Fibroblast of mammary gland (primary cell): ENCODE measurements around the gene EHD4.

Experiments used
- DNase-seq: peaks from one replicate; pipeline ENCODE4 v3.0.0-alpha.2; 2010; ENCODE audit warnings: low read depth
- H3K4me3 ChIP-seq: 2 replicates; pipeline ENCODE4 v1.5.1; 2011; ENCODE audit warnings: low read depth, mild to moderate bottlenecking, low read length, moderate library complexity; ENCODE audit not compliant: control insufficient read depth
- TF ChIP-seq, protein P1 (sequence below): conservative IDR thresholded peaks from 2 replicates; pipeline ENCODE4 v1.5.1; 2011; ENCODE audit warnings: low read depth, low read length, inconsistent platforms; ENCODE audit not compliant: control insufficient read depth, insufficient read depth

The EHD4 gene

DNA sequence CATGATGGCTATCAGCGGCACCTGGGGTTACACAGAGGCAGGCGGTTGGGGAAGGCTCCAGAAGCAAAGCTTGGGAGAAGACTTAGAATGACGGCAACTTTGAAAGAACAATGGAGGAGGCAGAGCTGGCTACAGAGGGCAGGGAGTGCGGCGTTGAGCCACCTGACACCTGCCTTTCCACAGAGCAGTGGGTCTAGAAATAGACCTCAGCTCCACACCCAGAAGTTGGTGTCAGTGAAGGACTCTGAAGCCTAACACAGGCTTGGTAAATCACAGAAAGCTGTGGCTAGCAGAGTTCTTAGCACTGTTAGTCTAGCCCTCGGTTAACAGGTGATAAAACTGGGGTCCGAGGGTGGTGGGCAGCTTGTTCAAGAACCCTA is 23.1 kb upstream of the EHD4 start:
- TF ChIP-seq, protein P1, sequence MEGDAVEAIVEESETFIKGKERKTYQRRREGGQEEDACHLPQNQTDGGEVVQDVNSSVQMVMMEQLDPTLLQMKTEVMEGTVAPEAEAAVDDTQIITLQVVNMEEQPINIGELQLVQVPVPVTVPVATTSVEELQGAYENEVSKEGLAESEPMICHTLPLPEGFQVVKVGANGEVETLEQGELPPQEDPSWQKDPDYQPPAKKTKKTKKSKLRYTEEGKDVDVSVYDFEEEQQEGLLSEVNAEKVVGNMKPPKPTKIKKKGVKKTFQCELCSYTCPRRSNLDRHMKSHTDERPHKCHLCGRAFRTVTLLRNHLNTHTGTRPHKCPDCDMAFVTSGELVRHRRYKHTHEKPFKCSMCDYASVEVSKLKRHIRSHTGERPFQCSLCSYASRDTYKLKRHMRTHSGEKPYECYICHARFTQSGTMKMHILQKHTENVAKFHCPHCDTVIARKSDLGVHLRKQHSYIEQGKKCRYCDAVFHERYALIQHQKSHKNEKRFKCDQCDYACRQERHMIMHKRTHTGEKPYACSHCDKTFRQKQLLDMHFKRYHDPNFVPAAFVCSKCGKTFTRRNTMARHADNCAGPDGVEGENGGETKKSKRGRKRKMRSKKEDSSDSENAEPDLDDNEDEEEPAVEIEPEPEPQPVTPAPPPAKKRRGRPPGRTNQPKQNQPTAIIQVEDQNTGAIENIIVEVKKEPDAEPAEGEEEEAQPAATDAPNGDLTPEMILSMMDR = no peak
- no peak for DNase-seq
- H3K4me3 ChIP-seq = no peak overlapping the region

DNA sequence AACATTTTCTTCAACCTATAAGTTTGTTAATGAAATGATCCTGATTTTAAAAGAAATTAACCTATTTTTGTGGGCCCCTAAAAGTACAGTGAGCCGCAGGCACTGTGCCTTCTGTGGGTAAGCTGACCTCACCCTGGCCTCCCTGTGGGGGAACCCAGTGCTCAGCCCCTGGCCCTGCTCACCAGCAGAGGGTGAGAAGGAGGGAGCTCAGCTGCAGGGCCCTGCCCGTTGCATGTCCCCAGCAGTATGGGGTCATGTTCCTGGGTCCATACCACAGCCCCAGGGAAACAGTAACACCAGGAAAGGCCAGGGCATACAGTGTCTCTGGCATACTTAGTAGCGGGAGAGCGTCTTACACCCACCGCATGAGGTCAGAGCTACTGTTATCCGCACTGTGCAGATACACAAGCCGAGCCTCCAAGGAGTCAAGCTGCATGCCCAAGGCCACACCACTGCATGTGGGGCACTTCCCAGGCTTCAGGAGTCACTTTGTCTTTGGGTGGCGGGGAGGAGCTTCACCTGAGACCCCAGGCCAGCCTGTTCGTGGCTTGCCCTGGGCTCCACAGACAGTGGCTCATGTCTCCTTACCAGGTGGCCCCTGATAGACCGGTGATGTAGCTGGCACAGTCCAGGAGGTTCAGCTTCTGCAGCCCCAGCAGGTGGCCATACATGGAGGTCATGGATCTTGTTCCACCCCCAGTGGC is 22.6 kb upstream of the EHD4 start:
- H3K4me3 ChIP-seq = no peak overlapping the region
- TF ChIP-seq, protein P1 = no peak
- DNase-seq = no peak

DNA sequence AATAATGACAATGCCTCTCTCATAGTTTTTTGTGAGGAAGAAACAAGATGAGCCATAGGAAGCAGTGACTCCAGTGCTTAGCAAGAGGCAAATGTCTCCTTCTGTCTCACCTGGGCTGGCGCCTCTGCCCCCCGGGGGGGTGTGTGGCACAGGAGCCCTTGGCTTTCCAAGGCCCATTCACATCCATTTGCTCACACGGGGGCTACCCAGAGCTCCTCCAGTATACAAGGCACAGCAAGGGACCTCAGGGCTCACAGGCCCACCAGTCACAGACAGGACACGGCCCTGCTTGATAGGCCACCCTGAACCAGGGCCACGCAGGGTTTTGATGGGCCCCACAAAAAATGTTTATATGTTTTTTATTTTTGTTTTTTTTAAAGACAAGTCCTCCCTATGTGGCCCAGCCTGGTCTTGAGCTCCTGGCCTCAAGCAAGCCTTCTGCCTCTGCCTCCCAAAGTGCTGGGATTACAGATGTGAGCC is 21.9 kb upstream of the EHD4 start:
- H3K4me3 ChIP-seq = no peak overlapping the region
- TF ChIP-seq, protein P1 = no peak
- no peak for DNase-seq

DNA sequence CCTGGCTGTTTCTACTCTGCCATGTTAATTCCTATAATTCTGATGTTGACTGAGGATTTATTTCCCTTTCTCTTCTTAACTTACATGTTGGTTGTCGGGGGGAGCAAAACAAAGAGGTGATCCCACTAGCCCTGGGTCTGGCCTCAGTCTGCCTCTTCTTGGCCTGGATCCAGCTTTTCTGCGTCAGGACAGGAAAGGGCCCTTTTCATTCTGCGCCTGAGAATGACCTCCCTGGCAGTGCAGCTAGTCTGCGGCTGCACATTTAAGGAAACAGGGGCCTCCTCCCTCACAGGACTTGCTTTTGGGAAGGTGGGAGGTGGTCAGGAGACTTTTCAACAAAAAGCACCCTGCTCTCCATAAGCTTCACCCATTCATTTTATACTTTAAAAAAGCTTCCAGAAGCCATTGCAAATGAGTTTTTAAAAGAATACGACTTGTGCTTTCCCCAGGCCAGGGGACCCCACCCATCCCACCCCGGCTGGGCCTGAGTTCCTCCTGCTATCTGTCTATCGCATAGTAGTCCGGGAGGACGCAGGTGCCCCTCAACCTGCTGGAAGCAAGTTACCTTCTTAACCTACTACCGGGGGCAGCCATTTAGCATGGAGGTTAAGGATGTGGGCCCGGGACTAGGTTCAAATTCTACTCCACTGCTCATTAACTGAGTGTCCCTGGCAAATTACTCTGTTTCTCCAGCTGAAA is 21.3 kb upstream of the EHD4 start:
- TF ChIP-seq, protein P1 = no peak
- DNase-seq = no peak
- no peak overlapping the region for H3K4me3 ChIP-seq

DNA sequence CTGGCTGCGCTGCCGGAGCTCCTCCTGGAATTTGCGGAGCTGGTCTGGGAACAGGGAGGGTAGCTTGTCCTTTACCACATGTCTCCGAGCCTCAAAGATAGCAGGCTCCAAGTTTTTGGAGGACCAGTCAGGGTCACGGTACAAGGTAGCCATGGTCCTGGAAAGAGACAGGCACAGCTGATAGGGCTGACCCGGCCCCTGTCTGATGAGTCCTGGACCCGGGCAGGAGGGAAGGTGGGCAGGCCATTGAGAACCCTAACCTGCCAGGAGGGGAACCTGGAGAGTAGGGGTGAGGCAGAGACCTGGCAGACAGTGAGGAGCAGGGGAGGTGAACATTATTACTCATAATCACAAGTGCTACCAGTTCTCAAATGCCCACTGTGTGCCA is 20.4 kb upstream of the EHD4 start:
- TF ChIP-seq, protein P1 = no peak
- no peak for DNase-seq
- no peak overlapping the region for H3K4me3 ChIP-seq

DNA sequence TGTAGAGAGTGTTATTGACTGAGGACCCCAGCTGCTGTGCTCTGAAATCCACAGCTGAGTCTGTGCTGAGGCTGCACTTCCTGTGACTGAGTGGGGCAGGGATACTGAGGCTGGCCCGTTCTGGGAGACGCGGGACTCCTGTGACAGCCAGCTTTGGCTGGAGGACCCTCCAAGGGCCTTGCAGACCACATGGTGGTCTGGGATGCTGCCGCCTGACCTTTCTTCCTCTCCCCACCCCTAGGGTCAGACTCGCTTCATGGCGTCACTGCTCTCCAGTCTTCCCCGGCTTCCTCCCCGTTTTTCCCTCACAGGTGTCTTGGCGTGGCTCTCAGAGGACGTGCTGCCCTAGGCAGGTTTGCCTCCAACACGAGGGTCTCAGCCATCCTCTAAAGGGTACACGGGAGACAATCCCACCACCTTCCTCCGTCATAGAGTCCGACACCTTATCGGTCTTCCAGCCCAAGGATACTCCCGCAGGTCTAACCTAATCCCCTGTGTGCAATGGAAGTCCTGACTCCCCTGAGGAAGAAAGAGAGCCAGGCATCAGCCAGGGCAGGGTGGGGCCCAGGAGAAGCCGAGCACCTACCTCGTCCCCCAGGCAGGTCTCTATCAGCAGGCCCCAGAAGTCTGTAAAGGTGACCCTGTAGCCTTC is 19.9 kb upstream of the EHD4 start:
- TF ChIP-seq, protein P1 = no peak
- DNase-seq = no peak
- H3K4me3 ChIP-seq = no peak overlapping the region
